Measurements from ENCODE around the gene WASHC4.
A peak's percentile ranks its signal among the peaks of the same experiment; 100 is the strongest.

DNA sequence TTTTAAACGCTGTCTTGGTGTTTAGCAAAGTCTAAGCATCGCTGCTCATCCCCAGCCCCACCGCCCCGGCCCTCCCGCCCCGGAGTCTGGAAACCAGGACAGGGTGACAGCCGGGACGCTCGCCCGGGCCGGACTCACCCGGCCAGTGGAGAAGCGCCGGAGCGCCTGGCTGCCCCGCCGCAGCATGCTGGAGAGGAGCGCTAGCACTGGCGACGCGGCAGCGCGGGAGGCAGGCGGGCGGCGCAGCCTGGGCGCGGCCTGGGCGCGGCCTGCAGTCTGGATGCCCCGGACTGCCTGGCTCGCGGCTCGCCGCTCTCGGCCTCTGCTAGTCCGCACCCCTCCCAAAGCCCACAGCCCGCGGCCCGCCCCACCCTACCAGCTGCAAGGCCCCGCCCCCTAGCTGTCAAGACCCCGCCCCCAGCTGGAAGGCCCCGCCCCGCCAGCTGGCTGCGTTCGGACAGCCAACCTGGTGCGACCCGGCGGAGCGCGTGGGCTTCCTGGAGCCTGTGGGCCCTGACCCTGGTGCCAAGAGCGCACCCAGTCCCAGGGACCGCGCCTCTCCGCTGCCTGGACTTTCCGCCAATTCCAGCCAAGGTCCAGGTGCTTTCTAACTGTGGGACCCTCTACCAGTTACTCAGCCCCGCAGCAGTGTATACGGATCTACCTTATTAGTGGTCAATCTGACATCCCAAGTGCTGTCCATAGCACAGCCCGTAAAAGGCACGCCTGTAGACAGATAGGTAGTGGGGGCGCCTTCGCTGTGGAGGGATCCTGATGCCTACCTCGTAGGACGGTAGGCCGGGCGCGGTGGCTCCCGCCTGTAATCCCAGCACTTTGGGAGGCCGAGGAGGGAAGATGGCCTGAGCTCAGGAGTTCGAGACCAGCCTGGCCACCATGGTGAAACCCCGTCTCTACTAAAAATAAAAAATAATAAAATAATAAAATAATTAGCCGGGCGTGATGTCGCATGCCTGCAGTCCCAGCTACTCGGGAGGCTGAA, 23.0 kb upstream of the WASHC4 start, which contains the start of gene ALDH1L2:
- TF ChIP-seq, protein P1, sequence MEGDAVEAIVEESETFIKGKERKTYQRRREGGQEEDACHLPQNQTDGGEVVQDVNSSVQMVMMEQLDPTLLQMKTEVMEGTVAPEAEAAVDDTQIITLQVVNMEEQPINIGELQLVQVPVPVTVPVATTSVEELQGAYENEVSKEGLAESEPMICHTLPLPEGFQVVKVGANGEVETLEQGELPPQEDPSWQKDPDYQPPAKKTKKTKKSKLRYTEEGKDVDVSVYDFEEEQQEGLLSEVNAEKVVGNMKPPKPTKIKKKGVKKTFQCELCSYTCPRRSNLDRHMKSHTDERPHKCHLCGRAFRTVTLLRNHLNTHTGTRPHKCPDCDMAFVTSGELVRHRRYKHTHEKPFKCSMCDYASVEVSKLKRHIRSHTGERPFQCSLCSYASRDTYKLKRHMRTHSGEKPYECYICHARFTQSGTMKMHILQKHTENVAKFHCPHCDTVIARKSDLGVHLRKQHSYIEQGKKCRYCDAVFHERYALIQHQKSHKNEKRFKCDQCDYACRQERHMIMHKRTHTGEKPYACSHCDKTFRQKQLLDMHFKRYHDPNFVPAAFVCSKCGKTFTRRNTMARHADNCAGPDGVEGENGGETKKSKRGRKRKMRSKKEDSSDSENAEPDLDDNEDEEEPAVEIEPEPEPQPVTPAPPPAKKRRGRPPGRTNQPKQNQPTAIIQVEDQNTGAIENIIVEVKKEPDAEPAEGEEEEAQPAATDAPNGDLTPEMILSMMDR (IDR thresholded peaks at IDR 0.05) = no peak
- TF ChIP-seq POLR2A (IDR thresholded peaks at IDR 0.05) = peak; percentile 69 to 89 (median 78)

Measured in body of pancreas (tissue), 4 donors.